HEK293T (cell line): ENCODE data around the gene EGFLAM.

Experiments
- ARNT ChIP-seq: fragments of 450-650 bp; IDR thresholded peaks from 2 replicates; pipeline ENCODE4 v1.6.1; 2017; ENCODE audit warnings: mild to moderate bottlenecking
- BHLHE40 ChIP-seq: fragments of 450-650 bp; IDR thresholded peaks from 2 replicates; pipeline ENCODE4 v1.6.1; 2016; ENCODE audit warnings: mild to moderate bottlenecking, moderate library complexity, borderline replicate concordance
- FOXK2 ChIP-seq: fragments of 450-650 bp; IDR thresholded peaks from 2 replicates; pipeline ENCODE4 v1.6.1; 2016; ENCODE audit warnings: mild to moderate bottlenecking
- HDGF ChIP-seq: fragments of 450-650 bp; IDR thresholded peaks from 2 replicates; pipeline ENCODE4 v1.6.1; 2017; ENCODE audit warnings: antibody characterized with exemption, borderline replicate concordance
- L3MBTL2 ChIP-seq: fragments of 450-650 bp; conservative IDR thresholded peaks from 2 replicates; pipeline ENCODE4 v1.6.1; 2016; ENCODE audit warnings: mild to moderate bottlenecking
- PKNOX1 ChIP-seq: fragments of 450-650 bp; IDR thresholded peaks from 2 replicates; pipeline ENCODE4 v1.6.1; 2016
- TARDBP ChIP-seq: fragments of 450-650 bp; IDR thresholded peaks from 2 replicates; pipeline ENCODE4 v1.6.1; 2016

- no peak for TF ChIP-seq HDGF
- no peak for TF ChIP-seq ARNT
- no peak for TF ChIP-seq TARDBP
- TF ChIP-seq PKNOX1 = no peak
- no peak for TF ChIP-seq FOXK2
- TF ChIP-seq L3MBTL2 = no peak
- TF ChIP-seq BHLHE40 = no peak
Measured at GRCh38 chr5:38382898-38383297, 124.5 kb downstream of the EGFLAM start.
